Measurements from ENCODE around the gene ARL14EP. TPM values are rescaled to one million over a fixed set of nuclear protein-coding genes. Genes with fewer than 3 reads are reported as not detected.

Gene ARL14EP
- total and polyA plus RNA-seq, 2 of the 8 experiments (the other 6 are each of a cell fraction or from before 2014, with no cell fraction given): 14.3 to 29.6 TPM

DNA sequence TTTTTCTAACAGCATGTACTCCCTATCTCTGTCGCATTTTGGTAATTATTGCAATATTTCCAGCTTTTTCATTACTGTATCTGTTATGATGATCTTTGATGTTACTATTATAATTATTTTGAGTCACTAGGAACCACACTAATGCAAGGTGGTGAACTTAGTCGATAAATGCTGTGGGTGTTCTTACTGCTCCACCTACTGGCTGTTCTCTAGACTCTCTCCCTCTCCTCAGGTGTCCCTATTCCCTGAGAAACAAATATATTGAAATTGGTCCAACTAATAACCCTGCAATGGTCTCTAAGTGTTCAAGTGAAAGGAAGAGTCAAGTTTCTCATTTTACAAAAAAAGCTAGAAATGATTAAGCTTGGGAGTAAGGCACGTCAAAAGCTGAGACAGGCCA is 10.5 kb downstream of the ARL14EP start (continued):
- TF ChIP-seq SIN3A (conservative IDR thresholded peaks at IDR 0.05 in 1 of 2, IDR thresholded peaks at IDR 0.05 in 1 of 2; ENCODE audit: low read depth in 1 of 2, low read length in 2 of 2): no peak
- TF ChIP-seq POLR2A (IDR thresholded peaks at IDR 0.05; ENCODE audit: control extremely low read depth in 1 of 2, low read depth in 2 of 2, low read length in 2 of 2): no peak
- TF ChIP-seq ZNF274 (IDR thresholded peaks at IDR 0.05; ENCODE audit: borderline replicate concordance, extremely low read depth, low read length): no peak
- TF ChIP-seq RAD21 (IDR thresholded peaks at IDR 0.05 in 1 of 2, conservative IDR thresholded peaks at IDR 0.05 in 1 of 2; ENCODE audit: low read depth in 2 of 2, low read length in 2 of 2): peak; percentile 61 to 67
- TF ChIP-seq HDAC6 (IDR thresholded peaks at IDR 0.05; ENCODE audit: low read depth, low read length): no peak
- TF ChIP-seq RBBP5 (IDR thresholded peaks at IDR 0.05; ENCODE audit: borderline replicate concordance, low read depth, low read length): no peak
- no peak for TF ChIP-seq CBX8 (IDR thresholded peaks at IDR 0.05; ENCODE audit: borderline replicate concordance, low read depth, low read length)

Measured in H1 (cell line).